Nephron (organoid): ENCODE data around the gene COL28A1.

ENCODE experiments used
- H3K27ac Mint-ChIP-seq, 3 experiments: 2 replicates each; pipeline ENCODE4 v1.8.0; 2020; ENCODE audit warnings: mixed read lengths in 3 of 3, mild to moderate bottlenecking in 2 of 3, moderate library complexity in 1 of 3
- H3K27me3 Mint-ChIP-seq: 2 replicates; pipeline ENCODE4 v1.8.0; 2021; ENCODE audit warnings: low read depth, mild to moderate bottlenecking, moderate library complexity, mixed read lengths
- H3K36me3 Mint-ChIP-seq: 2 replicates; pipeline ENCODE4 v1.8.0; 2020; ENCODE audit warnings: low read depth, mixed read lengths
- H3K4me1 Mint-ChIP-seq: 2 replicates; pipeline ENCODE4 v1.8.0; 2020; ENCODE audit warnings: mixed read lengths
- H3K4me3 Mint-ChIP-seq, 3 experiments: 2 replicates each; pipeline ENCODE4 v1.8.0; 2020; ENCODE audit warnings: mild to moderate bottlenecking in 3 of 3, mixed read lengths in 3 of 3, moderate library complexity in 2 of 3
- H3K9me3 Mint-ChIP-seq: 2 replicates; pipeline ENCODE4 v1.8.0; 2020; ENCODE audit warnings: mixed read lengths
- CTCF ChIP-seq, 3 experiments: fragments of 200-600 bp; sonication (generic); IDR thresholded peaks; one replicate each; pipeline ENCODE4 v1.5.0; 2021; ENCODE audit warnings: antibody characterized with exemption in 3 of 3; ENCODE audit not compliant: unreplicated experiment in 3 of 3

COL28A1 gene

GRCh38 chr7:7577888-7578287 is 42.2 kb upstream of the COL28A1 start:
- TF ChIP-seq CTCF (IDR thresholded peaks at IDR 0.05; ENCODE audit: unreplicated experiment in 3 of 3): no peak
- Mint-ChIP-seq H3K4me3 (no peak overlapping the region), H3K4me1 (no peaks in the 10 kb centered on the region), H3K36me3 (peaks cover 39% of the 10 kb centered on the region), H3K27ac (no peak overlapping the region), H3K9me3 (no peaks in the 10 kb centered on the region), H3K27me3 (no peaks in the 10 kb centered on the region)

GRCh38 chr7:7576344-7576743 is 40.7 kb upstream of the COL28A1 start:
- Mint-ChIP-seq H3K27ac (no peak overlapping the region), H3K4me3 (no peak overlapping the region), H3K36me3 (peaks cover 36% of the 10 kb centered on the region), H3K4me1 (no peaks in the 10 kb centered on the region), H3K27me3 (no peaks in the 10 kb centered on the region), H3K9me3 (no peaks in the 10 kb centered on the region)
- no peak for TF ChIP-seq CTCF (IDR thresholded peaks at IDR 0.05; ENCODE audit: unreplicated experiment in 3 of 3)

GRCh38 chr7:7573701-7574100 is 38.0 kb upstream of the COL28A1 start:
- Mint-ChIP-seq H3K27me3 (no peaks in the 10 kb centered on the region), H3K4me3 (no peak overlapping the region), H3K27ac (no peak overlapping the region), H3K9me3 (peaks cover 8% of the 10 kb centered on the region), H3K4me1 (peaks cover 10% of the 10 kb centered on the region), H3K36me3 (peaks cover 53% of the 10 kb centered on the region)
- no peak for TF ChIP-seq CTCF (IDR thresholded peaks at IDR 0.05; ENCODE audit: unreplicated experiment in 3 of 3)

DNA sequence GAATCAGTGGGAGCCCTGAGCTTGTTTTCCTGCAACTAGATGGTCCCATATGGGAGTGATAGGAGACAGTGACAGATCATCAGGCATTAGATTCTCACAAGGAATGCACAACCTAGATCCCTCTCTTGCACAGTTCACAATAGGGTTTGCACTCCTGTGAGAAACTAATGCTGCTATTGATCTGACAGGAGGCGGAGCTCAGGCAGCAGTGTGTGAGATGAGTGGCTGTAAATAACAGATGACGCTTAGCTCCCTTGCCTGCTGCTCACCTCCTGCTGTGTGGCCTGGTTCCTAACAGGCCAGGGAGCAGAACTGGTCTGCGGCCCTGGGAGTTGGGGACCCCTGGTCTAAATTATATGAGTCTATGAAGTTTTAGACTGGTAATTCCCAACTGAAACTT is 34.9 kb upstream of the COL28A1 start:
- Mint-ChIP-seq H3K36me3 (peaks cover 58% of the 10 kb centered on the region), H3K27ac (no peak overlapping the region), H3K4me3 (peak overlapping the region in 1 of 3 experiments; percentile 37), H3K4me1 (peaks cover 25% of the 10 kb centered on the region), H3K27me3 (no peaks in the 10 kb centered on the region), H3K9me3 (peaks cover 8% of the 10 kb centered on the region)
- TF ChIP-seq CTCF (IDR thresholded peaks at IDR 0.05; ENCODE audit: unreplicated experiment in 3 of 3): no peak

DNA sequence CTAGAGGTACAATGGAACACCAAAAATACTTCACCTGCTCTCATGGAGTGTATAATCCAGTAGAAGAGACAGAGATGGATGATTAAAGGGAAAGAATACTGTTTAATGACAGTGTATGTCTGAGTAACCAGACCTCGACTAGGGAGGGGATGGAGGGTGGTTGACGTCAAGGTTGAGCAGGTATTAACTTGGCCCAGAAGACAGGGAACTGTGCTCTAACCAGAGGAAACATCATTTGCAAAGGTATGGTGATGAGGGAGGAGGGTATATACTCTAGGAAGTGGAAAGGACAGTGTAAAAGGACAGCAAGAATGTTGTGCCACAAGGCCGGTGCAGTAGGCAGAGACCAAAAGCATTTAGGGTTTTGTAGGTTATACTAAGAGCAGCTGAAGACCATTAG is 33.9 kb upstream of the COL28A1 start:
- no peak for TF ChIP-seq CTCF (IDR thresholded peaks at IDR 0.05; ENCODE audit: unreplicated experiment in 3 of 3)
- H3K4me3 Mint-ChIP-seq: no peak overlapping the region
- H3K27ac Mint-ChIP-seq: no peak overlapping the region
- peaks cover 52% of the 10 kb centered on the region for H3K36me3 Mint-ChIP-seq
- H3K9me3 Mint-ChIP-seq: peaks cover 8% of the 10 kb centered on the region
- peaks cover 25% of the 10 kb centered on the region for H3K4me1 Mint-ChIP-seq
- H3K27me3 Mint-ChIP-seq: no peaks in the 10 kb centered on the region

GRCh38 chr7:7569081-7569527 is 33.4 kb upstream of the COL28A1 start:
- Mint-ChIP-seq H3K4me3 (peak overlapping the region; percentile 80 to 88 (median 87)), H3K9me3 (peaks cover 8% of the 10 kb centered on the region), H3K4me1 (peaks cover 25% of the 10 kb centered on the region), H3K36me3 (peaks cover 48% of the 10 kb centered on the region), H3K27me3 (no peaks in the 10 kb centered on the region), H3K27ac (peak overlapping the region in 1 of 3 experiments; percentile 53)
- no peak for TF ChIP-seq CTCF (IDR thresholded peaks at IDR 0.05; ENCODE audit: unreplicated experiment in 3 of 3)
